IPS-NIHi7 (cell line): Measurements from ENCODE around the gene TOMM40L.
A peak's percentile ranks its signal among the peaks of the same experiment; 100 is the strongest.

Source experiments
- DNase-seq: peaks from one replicate; pipeline ENCODE4 v3.0.0; 2012; ENCODE audit warnings: mixed read lengths; ENCODE audit errors: extremely low spot score

TOMM40L gene

GRCh38 chr1:161225534-161226319 lies at the start of gene TOMM40L:
Gene TOMM40L (plus strand): TSS chr1:161226060. CDS start chr1:161226490, 430 bp downstream.
- DNase-seq = peak; percentile 96

DNA sequence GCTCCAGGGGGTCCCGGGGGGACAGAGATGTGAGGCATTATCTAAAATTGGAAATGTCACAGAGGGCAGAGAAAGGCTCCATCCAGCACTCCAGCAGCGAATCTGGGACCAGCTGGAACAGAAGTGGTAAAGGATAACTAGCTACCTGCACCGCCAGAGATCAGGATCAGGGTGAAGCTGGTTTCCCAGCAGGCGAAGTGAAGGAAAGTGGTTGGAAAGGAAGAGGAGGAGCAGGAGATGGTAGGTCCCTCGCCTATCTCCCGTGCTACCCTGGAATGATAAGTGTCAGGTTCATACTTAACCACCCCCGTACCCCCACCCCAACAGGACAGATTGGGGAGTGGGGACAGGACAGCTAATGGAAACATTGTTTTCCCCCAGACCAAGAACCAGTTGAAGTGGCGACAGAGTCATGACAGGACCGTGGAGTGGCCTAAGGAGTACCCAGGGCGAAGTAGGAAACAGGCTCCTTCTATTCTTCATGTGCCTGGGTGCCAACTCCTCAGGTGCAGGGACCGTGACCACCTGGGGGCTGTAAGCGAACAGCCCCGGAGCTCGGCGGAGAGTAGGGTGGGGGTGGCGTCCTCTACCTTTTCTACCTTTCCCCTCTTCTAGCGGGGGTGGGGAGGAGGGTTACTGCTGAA lies 49.3 kb upstream of the TOMM40L start:
- DNase-seq = no peak

DNA sequence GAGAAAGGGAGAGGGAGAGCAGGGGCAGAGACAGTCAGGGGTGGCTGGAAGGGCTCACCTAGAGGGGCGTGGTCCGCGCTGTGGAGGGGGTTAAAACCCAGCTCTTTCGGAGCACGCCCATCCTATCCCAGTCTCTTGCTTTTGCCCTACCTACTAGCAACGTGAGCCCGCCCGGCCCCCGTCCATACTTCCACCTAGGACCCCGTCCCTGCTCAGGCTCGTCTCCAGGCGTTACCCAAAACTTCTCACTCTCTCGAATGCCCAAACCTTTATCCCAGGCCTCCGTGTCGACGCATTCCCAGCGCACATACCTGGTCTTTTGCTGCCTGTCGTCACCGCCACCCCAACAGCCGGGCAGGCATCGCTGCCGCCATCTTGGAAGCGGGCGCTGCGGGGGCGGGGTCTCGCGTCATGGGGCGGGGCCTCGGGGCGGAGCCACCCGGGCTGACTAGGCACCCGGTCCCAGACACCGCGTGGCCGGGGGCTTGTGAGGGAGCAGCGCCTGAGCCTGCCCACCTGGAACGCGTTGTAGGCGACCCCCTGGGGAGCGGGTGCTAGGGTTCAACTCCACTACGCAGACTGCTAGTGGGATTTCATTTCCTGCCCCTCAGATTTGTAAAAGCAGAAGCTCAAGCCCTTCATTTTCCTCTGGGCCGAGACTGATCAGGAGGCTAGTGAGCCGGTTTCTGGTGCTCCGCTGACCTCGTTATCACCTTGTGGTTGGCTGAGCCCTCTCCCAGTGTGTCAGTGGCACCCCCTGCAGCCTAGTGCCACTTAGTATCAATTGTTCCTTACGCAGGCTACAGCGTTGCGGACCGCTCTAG lies 48.5 kb upstream of the TOMM40L start, which contains the start of gene B4GALT3:
Gene B4GALT3 (minus strand): TSS at position 396 of the 824 bp plus-strand sequence. CDS start 1,447 bp downstream, outside the sequence.
- DNase-seq = peak; percentile 98

DNA sequence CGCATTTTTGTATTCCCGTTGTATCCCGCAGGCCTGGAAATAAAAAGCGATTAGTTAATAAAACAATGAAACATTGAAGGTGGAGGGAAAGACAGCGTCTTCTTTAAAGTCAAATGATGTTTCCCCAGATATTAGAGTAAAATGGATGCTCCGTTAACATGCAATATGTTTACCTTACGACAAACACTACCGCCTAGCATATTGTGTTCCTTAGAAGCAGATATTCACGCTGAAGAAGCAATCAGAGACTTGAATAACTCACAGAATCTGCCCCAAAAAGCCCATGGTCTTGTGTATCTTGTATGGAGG lies 48.0 kb upstream of the TOMM40L start:
- DNase-seq = no peak

DNA sequence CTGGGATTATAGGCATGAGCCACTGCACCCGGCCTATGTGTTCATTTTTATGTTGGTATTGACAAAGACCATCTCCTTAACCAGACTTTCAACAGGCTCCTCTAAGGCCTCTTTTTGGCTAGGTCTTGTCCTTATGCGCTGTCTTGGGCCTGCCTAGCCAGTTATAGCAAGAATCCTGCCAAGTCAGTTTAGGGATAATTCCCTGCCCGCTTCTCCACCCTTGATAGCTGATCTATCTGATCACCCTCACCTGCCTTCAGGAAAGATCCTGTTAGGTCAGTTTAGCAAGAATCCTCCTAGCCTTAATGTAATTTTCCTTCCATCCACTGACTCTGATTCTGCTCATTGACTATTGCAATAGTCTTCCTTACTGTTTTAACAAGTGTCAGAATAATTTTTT lies 46.2 kb upstream of the TOMM40L start:
- no peak for DNase-seq

DNA sequence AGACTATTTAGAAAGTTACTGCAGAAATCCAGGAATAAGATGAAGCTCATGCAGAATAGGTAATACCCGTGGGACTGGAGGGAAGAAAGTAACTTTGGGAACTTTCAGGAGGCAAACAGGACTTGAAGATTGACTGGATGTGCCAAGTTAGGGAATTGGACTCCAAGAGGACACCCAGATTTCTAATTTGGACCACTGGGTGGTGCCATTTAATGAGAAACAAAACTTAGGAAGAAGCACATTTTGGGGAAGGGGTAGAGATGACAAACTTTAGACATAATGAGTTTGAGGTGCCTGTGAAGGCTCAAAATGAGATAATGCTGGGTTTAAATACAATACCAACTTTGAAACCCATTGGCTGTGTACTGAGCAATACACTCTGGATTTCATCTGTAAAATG lies 45.2 kb upstream of the TOMM40L start:
- DNase-seq = no peak

DNA sequence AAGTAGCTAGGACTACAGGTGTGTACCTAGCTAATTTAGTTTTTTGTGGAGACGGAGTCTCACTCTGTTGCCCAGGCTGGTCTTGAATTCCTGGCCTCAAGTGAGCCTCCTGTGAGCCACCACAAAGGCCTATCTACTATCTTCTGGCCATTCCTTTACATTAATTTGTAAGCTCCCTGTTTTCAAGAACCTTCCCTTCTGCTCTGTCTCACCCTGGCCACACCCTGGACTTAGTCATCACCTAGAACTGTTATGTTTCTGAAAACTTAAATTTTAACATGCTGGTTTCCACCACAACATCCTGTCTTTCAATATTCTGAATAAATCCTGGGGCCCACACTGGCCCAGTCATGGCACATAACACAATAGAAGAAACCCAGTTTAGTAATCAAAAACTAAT lies 43.6 kb upstream of the TOMM40L start:
- DNase-seq = no peak

- no peak for DNase-seq
Measured at GRCh38 chr1:161185282-161185682, 40.6 kb upstream of the TOMM40L start.

DNA sequence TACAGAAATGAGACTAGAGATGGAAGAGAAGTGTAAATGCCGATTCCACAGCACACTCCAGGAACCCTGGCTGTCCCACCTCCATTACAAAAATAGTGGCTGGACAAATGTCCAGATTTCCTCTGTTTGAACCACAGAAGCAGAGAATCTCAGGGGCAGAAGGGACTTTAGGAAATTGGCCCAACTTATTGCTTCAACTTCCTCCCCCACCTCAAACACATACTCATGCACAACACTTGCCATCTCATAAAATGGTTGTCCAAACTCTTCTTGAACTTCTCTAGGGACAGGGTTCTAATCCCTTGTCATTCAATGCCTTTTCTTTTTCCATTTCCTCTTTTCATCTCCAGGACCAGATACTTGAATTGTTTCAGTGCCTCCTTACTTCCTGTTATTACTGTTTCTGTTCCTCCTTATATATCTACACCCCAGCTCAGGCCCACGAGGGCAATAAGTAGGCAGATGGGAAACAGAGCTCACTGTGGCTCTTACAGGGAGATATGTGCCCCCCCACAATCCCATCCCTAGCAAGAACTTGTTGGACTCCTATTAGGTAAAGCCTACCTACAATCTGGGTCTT lies 40.0 kb upstream of the TOMM40L start:
- no peak for DNase-seq

DNA sequence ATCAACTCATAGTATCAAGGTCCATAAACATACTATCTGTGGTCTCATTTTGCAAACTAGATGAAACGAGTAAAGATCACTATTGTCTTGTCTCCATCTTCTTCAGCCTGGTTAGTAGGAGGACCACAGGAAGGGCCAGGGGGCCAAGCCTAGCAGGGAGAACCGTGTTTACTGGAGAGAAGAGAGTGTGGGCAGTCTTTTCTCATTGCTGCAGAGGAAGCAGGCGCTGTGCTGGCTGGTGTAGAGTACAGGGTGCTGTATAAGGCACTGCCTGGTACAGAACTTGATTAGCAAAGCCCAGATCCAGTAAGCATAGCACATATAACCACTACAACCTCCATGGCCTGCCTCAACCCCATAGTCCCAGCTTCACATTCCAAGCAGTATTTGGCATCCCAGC lies 38.5 kb upstream of the TOMM40L start:
- DNase-seq = no peak

- DNase-seq = no peak
Measured at GRCh38 chr1:161188381-161188780, 37.5 kb upstream of the TOMM40L start.

DNA sequence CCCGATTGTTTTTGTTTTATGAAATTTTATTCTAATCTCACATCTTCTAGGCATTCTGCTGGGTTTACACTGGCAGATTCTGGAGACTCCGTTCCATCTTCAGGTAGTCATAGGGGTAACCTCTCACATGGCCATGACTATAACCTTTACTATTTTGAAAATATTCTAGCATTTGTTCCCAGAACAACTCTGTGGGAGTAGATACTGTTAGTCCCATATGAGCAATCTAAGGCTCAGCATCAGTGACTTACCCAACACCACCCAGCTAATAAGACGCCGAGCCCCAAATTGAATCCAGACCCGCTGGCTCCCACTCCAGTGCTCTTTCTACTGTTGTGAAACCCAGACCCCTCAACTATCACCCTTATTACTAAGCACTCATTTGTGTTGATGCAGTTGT lies 36.8 kb upstream of the TOMM40L start:
- no peak for DNase-seq

- DNase-seq = no peak
Measured at GRCh38 chr1:161190962-161191521, 34.8 kb upstream of the TOMM40L start.

DNA sequence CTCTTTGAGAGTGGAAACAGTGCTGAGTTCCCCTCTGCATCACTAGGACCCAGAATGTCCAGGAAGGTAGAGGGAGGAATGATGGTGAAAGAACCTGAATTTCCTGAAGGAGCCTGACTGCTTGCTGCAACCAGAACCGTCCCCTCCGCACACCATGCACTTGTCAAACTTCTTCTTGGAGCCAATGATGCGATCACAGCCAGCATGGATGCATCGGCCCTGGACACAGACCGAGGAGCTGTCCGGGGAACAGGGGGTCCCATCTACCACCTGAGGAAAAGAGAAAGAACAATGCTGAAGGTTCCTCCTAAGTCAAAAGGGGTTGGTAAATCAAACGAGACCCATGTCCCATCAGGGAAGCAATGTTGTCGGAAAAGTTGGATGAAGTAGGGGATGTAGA lies 33.9 kb upstream of the TOMM40L start:
- DNase-seq = no peak

GRCh38 chr1:161192476-161193465 lies 33.1 kb upstream of the TOMM40L start:
- DNase-seq = peak; percentile 84

GRCh38 chr1:161193561-161194235 lies 32.2 kb upstream of the TOMM40L start:
- no peak for DNase-seq

DNA sequence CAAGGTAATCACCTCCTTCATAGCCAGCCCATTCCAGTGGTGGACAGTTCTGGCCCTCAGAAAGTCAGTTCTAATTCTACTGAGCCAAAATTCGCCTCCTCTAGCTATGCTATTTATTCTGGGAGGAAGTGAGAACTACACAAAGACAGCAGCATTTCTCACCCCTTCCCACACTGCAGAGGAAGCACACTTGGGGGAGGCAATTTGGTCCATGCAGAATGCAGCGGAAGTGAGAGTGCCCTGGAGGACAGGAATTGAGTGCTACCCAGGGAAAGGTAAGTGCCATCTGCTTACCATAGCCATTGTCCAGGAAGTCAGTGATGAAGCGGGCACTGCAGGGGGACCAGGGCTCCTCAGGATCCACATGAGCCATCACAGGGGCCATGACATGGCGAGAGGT lies 30.7 kb upstream of the TOMM40L start:
- no peak for DNase-seq

DNA sequence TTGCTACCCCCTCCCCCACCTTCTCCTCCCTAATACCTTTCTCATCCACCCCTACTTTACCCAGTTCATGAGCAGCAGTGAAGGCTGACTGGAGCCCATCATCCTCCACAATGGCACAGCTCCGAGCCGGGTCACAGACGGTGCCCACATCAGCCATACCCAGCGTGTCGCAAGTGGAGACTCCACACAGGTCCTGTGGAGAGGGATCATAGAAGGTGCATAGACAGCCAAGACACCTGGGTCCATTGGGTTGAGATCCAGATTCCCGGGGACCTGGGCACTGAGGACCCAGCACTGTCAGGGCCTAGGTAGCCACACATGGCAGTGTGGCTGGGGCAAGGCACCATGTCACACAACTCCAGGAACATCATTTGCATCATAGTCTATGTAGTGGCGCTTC lies 29.7 kb upstream of the TOMM40L start:
- DNase-seq = no peak

GRCh38 chr1:161196521-161197451 lies 29.1 kb upstream of the TOMM40L start:
- DNase-seq = no peak
